Activated CD8-positive, alpha-beta memory T cell treated with anti-CD3 and anti-CD28 coated beads, Interleukin-2, amount 50 U/mL, for 1 hour (primary cell): ENCODE data around the gene ABLIM1.

Experiments
- DNase-seq: peaks from one replicate; pipeline ENCODE4 v3.0.0-alpha.2; 2020; ENCODE audit errors: extremely low read depth

The ABLIM1 gene

GRCh38 chr10:114518401-114519305, 139.4 kb downstream of the ABLIM1 start:
- no peak for DNase-seq

GRCh38 chr10:114517368-114518250, 140.5 kb downstream of the ABLIM1 start:
- DNase-seq = no peak

GRCh38 chr10:114516356-114516755, 141.7 kb downstream of the ABLIM1 start:
- no peak for DNase-seq

GRCh38 chr10:114515298-114515914, 142.7 kb downstream of the ABLIM1 start:
- DNase-seq = no peak

GRCh38 chr10:114513381-114513792, 144.7 kb downstream of the ABLIM1 start:
- DNase-seq = no peak

- no peak for DNase-seq
These were observed 146.2 kb downstream of the ABLIM1 start for GRCh38 chr10:114511881-114512280.

- DNase-seq = no peak
These were observed 149.7 kb downstream of the ABLIM1 start for GRCh38 chr10:114508376-114508775.

GRCh38 chr10:114507449-114507848, 150.6 kb downstream of the ABLIM1 start:
- no peak for DNase-seq

- DNase-seq = no peak
These were observed 151.1 kb downstream of the ABLIM1 start for GRCh38 chr10:114506871-114507385.

- no peak for DNase-seq
These were observed 153.1 kb downstream of the ABLIM1 start for GRCh38 chr10:114504769-114505579.

GRCh38 chr10:114502074-114502473, 156.0 kb downstream of the ABLIM1 start:
- no peak for DNase-seq

- no peak for DNase-seq
These were observed 156.4 kb downstream of the ABLIM1 start for GRCh38 chr10:114501650-114502049.

- no peak for DNase-seq
These were observed 157.4 kb downstream of the ABLIM1 start for GRCh38 chr10:114500643-114501042.

- peak; percentile 57 for DNase-seq
These were observed 158.4 kb downstream of the ABLIM1 start for GRCh38 chr10:114499630-114500190.

- DNase-seq = no peak
These were observed 159.0 kb downstream of the ABLIM1 start for GRCh38 chr10:114499116-114499515.

GRCh38 chr10:114498413-114499111, 159.5 kb downstream of the ABLIM1 start:
- no peak for DNase-seq

GRCh38 chr10:114495303-114495702, 162.8 kb downstream of the ABLIM1 start:
- DNase-seq = no peak

GRCh38 chr10:114492351-114493037, 165.6 kb downstream of the ABLIM1 start:
- no peak for DNase-seq

- no peak for DNase-seq
These were observed 166.1 kb downstream of the ABLIM1 start for GRCh38 chr10:114491933-114492332.
